IMR-90 (cell line): Measurements from ENCODE around the gene LYRM2. TPM values are rescaled to one million over a fixed set of nuclear protein-coding genes. Genes with fewer than 3 reads are reported as not detected.

Source experiments
- ATAC-seq: fragments of 200-7000 bp; cut with Tn5 transposase; 2 replicates; pipeline ENCODE4 v1.9.1; 2020; ENCODE audit warnings: low read depth, mild to moderate bottlenecking, moderate library complexity
- BruUV-seq: library from RNA; stranded (reverse); fragments of 400-500 nt; replicated peaks from 2 replicates; lab custom pipeline; 2021; lab: Mats Ljungman, UMichigan
- CTCF ChIA-PET: fragments of 300-600 bp; formaldehyde crosslinking; extraction: SDS; loops from one replicate; lab custom pipeline; 2021; ENCODE audit warnings: antibody characterized with exemption; lab: Yijun Ruan, JAX
- POLR2A ChIA-PET: fragments of 300-600 bp; sonication (Branson Sonifier 250); formaldehyde crosslinking; loops from one replicate; lab custom pipeline; 2022; ENCODE audit warnings: antibody characterized with exemption; ENCODE audit not compliant: unreplicated experiment; lab: Charles Lee
- DNase-seq: peaks from one replicate; pipeline ENCODE4 v3.0.0; 2013
- H2AFZ ChIP-seq: replicated peaks from 2 replicates; pipeline ENCODE3; 2013; ENCODE audit warnings: low read length, mild to moderate bottlenecking; ENCODE audit not compliant: poor library complexity
- H2AK5ac ChIP-seq: 2 replicates; pipeline ENCODE4 v1.6.1; 2013; ENCODE audit warnings: low read depth, low read length, inconsistent platforms
- H2AK9ac ChIP-seq: replicated peaks from 2 replicates; pipeline ENCODE3; 2013; ENCODE audit warnings: mild to moderate bottlenecking, low read depth, low read length, moderate library complexity; ENCODE audit not compliant: poor library complexity
- H2BK120ac ChIP-seq: 2 replicates; pipeline ENCODE4 v1.6.1; 2013; ENCODE audit warnings: low read depth, low read length, inconsistent platforms
- H2BK15ac ChIP-seq: 3 replicates; pipeline ENCODE4 v1.6.1; 2013; ENCODE audit warnings: low read depth, low read length, inconsistent platforms
- H2BK20ac ChIP-seq: 2 replicates; pipeline ENCODE4 v1.6.1; 2013; ENCODE audit warnings: low read depth, mild to moderate bottlenecking, inconsistent platforms, low read length, moderate library complexity
- H2BK5ac ChIP-seq: 2 replicates; pipeline ENCODE4 v1.6.1; 2013; ENCODE audit warnings: mild to moderate bottlenecking, low read depth, low read length, inconsistent platforms; ENCODE audit not compliant: poor library complexity, severe bottlenecking
- H3K14ac ChIP-seq: replicated peaks from 2 replicates; pipeline ENCODE4 v1.6.1; 2013; ENCODE audit warnings: low read depth, low read length, inconsistent platforms
- H3K18ac ChIP-seq: 2 replicates; pipeline ENCODE4 v1.6.1; 2013; ENCODE audit warnings: low read depth, low read length, control low read depth
- H3K23ac ChIP-seq: 2 replicates; pipeline ENCODE4 v1.6.1; 2013; ENCODE audit warnings: low read depth, low read length, inconsistent platforms
- H3K27ac ChIP-seq: 2 replicates; pipeline ENCODE4 v1.5.1; 2013; ENCODE audit warnings: mild to moderate bottlenecking, control low read depth, low read length; ENCODE audit not compliant: insufficient read depth
- H3K27me3 ChIP-seq: 2 replicates; pipeline ENCODE4 v1.6.1; 2013; ENCODE audit warnings: low read length; ENCODE audit not compliant: control insufficient read depth, insufficient read depth
- H3K36me3 ChIP-seq: 2 replicates; pipeline ENCODE4 v1.6.1; 2013; ENCODE audit warnings: low read length, mixed read lengths; ENCODE audit not compliant: control insufficient read depth, insufficient read depth
- H3K4ac ChIP-seq: 2 replicates; pipeline ENCODE4 v1.6.1; 2013; ENCODE audit warnings: low read depth, low read length, inconsistent platforms
- H3K4me1 ChIP-seq: 2 replicates; pipeline ENCODE4 v1.6.1; 2013; ENCODE audit warnings: low read length, mixed read lengths; ENCODE audit not compliant: control insufficient read depth, insufficient read depth
- H3K4me2 ChIP-seq: 2 replicates; pipeline ENCODE4 v1.6.1; 2013; ENCODE audit warnings: low read depth, mild to moderate bottlenecking, control low read depth, low read length, moderate library complexity
- H3K4me3 ChIP-seq: 2 replicates; pipeline ENCODE4 v1.5.1; 2013; ENCODE audit warnings: low read depth, mild to moderate bottlenecking, control low read depth, low read length, moderate library complexity; ENCODE audit not compliant: insufficient read depth
- H3K56ac ChIP-seq: 2 replicates; pipeline ENCODE4 v1.6.1; 2013; ENCODE audit warnings: low read length, inconsistent platforms; ENCODE audit not compliant: insufficient read depth; ENCODE audit errors: extremely low read depth
- H3K79me1 ChIP-seq, 2 experiments: 2 replicates each; pipeline ENCODE4 v1.6.1; 2013; ENCODE audit warnings: low read length in 2 of 2, inconsistent platforms in 1 of 2, low read depth in 1 of 2
- H3K9ac ChIP-seq: 2 replicates; pipeline ENCODE4 v1.6.1; 2013; ENCODE audit warnings: low read depth, low read length, control low read depth
- H3K9me1 ChIP-seq: 2 replicates; pipeline ENCODE4 v1.6.1; 2013; ENCODE audit warnings: low read length, inconsistent platforms; ENCODE audit not compliant: insufficient read depth
- H3K9me3 ChIP-seq: 2 replicates; pipeline ENCODE4 v1.6.1; 2013; ENCODE audit warnings: low read length; ENCODE audit not compliant: control insufficient read depth, insufficient read depth
- H4K20me1 ChIP-seq: 2 replicates; pipeline ENCODE4 v1.6.1; 2013; ENCODE audit warnings: low read length, inconsistent platforms; ENCODE audit not compliant: insufficient read depth
- H4K5ac ChIP-seq: 2 replicates; pipeline ENCODE4 v1.6.1; 2013; ENCODE audit warnings: mild to moderate bottlenecking, low read depth, low read length, control low read depth
- H4K8ac ChIP-seq, 2 experiments: 2 replicates each; pipeline ENCODE4 v1.6.1; 2013; ENCODE audit warnings: low read depth in 2 of 2, low read length in 2 of 2, control low read depth in 1 of 2, inconsistent platforms in 1 of 2
- H4K91ac ChIP-seq: 2 replicates; pipeline ENCODE4 v1.6.1; 2013; ENCODE audit warnings: low read depth, low read length, inconsistent platforms; ENCODE audit not compliant: insufficient read depth
- BHLHE40 ChIP-seq: fragments of 150-350 bp; IDR thresholded peaks from 2 replicates; pipeline ENCODE4 v1.6.1; 2016; ENCODE audit warnings: mild to moderate bottlenecking, low read depth, low read length
- CEBPB ChIP-seq: IDR thresholded peaks from 2 replicates; pipeline ENCODE4 v1.6.1; 2012; ENCODE audit warnings: low read depth, low read length, improper control_type of control experiment
- CHD1 ChIP-seq: IDR thresholded peaks from 2 replicates; pipeline ENCODE4 v1.6.1; 2012; ENCODE audit warnings: low read depth, low read length, improper control_type of control experiment
- MAZ ChIP-seq: IDR thresholded peaks from 2 replicates; pipeline ENCODE4 v1.6.1; 2012; ENCODE audit warnings: low read depth, mild to moderate bottlenecking, low read length, improper control_type of control experiment, moderate library complexity, borderline replicate concordance
- NFE2L2 ChIP-seq: fragments of 150-350 bp; IDR thresholded peaks from 2 replicates; pipeline ENCODE4 v1.6.1; 2016; ENCODE audit warnings: low read depth, mild to moderate bottlenecking, low read length
- POLR2A ChIP-seq: IDR thresholded peaks from 2 replicates; pipeline ENCODE4 v1.6.1; 2012; ENCODE audit warnings: mild to moderate bottlenecking, low read depth, low read length
- RAD21 ChIP-seq: IDR thresholded peaks from 2 replicates; pipeline ENCODE4 v1.6.1; 2012; ENCODE audit warnings: low read length, improper control_type of control experiment
- SMC3 ChIP-seq: fragments of 150-350 bp; IDR thresholded peaks from 2 replicates; pipeline ENCODE4 v1.6.1; 2016; ENCODE audit warnings: low read depth, mild to moderate bottlenecking, antibody characterized with exemption, low read length, moderate library complexity
- WGBS, 2 experiments: methylation state at CpG; one replicate each; pipeline versions ENCODE4 v1.1.5 to v1.1.7; 2013; ENCODE audit warnings: missing lambda C conversion rate in 2 of 2; ENCODE audit not compliant: insufficient read length in 1 of 2; ENCODE audit errors: extremely low coverage in 2 of 2; 5-methylcytosine and 5-hydroxymethylcytosine counted together
- dilution Hi-C: fragments of 300-500 bp; cut with HindIII; formaldehyde crosslinking; loops from one replicate; pipeline ENCODE4 v1.14.3; 2018; ENCODE audit warnings: low sequenced_read_pairs; ENCODE audit not compliant: unreplicated experiment
- in situ Hi-C: fragments of 300-500 bp; cut with MboI; formaldehyde crosslinking; loops from 3 replicates; pipeline ENCODE4 v1.14.3; 2019; ENCODE audit warnings: low sequenced_read_pairs, inconsistent platforms, mixed read lengths
- intact Hi-C: fragments of 100-400 bp; cut with micrococcal nuclease; formaldehyde crosslinking; loops from 2 replicates; pipeline ENCODE4 v1.10.0; 2022
- polyA plus RNA-seq, 3 experiments: library from polyadenylated mRNA; depleted of rRNA; stranded (reverse); fragments of >200 nt; gene quantifications; 2 replicates each; pipeline ENCODE4 v1.2.3, GENCODE V29; 2012; ENCODE audit warnings: low replicate concordance in 1 of 3
- total RNA-seq: library from RNA; depleted of rRNA; stranded (reverse); fragments of >200 nt; gene quantifications from 2 replicates; pipeline ENCODE4 v1.2.3, GENCODE V29; 2012
- TF ChIP-seq, protein P1 (sequence below): conservative IDR thresholded peaks from 2 replicates; pipeline ENCODE4 v1.5.1; 2012; ENCODE audit warnings: mild to moderate bottlenecking, low read depth, low read length, improper control_type of control experiment
- TF ChIP-seq, protein P2 (sequence below): fragments of 150-350 bp; IDR thresholded peaks from 2 replicates; pipeline ENCODE4 v1.6.1; 2016; ENCODE audit warnings: low read depth, mild to moderate bottlenecking, low read length, moderate library complexity, borderline replicate concordance
- TF ChIP-seq, protein P3 (sequence below): fragments of 150-350 bp; IDR thresholded peaks from 2 replicates; pipeline ENCODE4 v1.6.1; 2017; ENCODE audit warnings: mild to moderate bottlenecking, antibody characterized with exemption, low read length, low read depth

Gene LYRM2
- total and polyA plus RNA-seq, 2 of the 4 experiments (the other 2 are of a cell fraction), result 14.0 to 24.0 TPM

DNA sequence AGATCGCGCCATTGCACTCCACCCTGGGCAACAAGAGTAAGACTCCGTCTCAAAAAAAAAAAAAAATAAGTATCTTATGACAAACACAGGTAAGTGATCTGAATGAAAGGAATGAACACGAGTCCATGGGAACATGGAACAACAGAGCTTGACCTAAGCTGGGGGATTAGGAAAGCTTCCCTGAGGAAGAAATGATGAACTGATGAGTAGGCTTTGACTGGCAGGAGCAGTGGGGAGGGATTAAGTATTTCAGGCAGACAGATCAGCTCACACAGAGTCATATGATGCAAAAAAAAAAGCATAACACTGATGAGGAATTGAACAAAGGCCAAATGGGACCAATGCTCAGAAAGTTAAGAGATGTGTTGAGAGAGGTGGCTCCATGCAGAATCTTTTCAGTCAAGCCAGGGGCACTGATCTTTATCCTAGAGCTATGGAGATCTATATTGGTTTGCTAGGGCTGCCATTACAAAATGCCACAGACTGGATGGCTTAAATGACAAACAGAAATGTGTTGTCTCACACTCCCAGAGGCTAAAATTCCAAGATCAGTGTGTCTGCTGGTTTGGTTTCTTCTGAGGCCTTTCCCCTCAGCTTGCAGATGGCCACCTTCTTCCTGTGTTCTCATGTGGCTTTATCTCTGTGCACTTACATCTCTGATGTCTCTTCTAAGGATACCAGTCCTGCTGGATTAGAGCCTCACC lies 120.0 kb downstream of the LYRM2 start:
- Histone ChIP-seq H3K27ac (no peak overlapping the region), H3K36me3 (no peaks in the 10 kb centered on the region), H3K27me3 (no peaks in the 10 kb centered on the region), H3K9me3 (no peaks in the 10 kb centered on the region), H3K4me3 (no peak overlapping the region), H3K14ac (no peak overlapping the region), H3K18ac (no peak overlapping the region), H2BK120ac (no peak overlapping the region), H2BK15ac (no peak overlapping the region), H3K56ac (no peak overlapping the region), H4K5ac (no peak overlapping the region), H2BK20ac (no peak overlapping the region), H3K9ac (no peak overlapping the region), H2AK9ac (no peak overlapping the region), H4K8ac (no peak overlapping the region), H3K79me1 (no peaks in the 10 kb centered on the region), H4K20me1 (no peaks in the 10 kb centered on the region), H2AFZ (no peak overlapping the region), H3K9me1 (no peaks in the 10 kb centered on the region), H3K4me1 (no peaks in the 10 kb centered on the region), H2BK5ac (no peak overlapping the region), H3K23ac (no peak overlapping the region), H2AK5ac (no peak overlapping the region), H4K91ac (no peak overlapping the region), H3K4me2 (no peak overlapping the region), H3K4ac (no peak overlapping the region)
- ATAC-seq, result no peak
- dilution Hi-C loops, result no loop called here
- intact Hi-C loops, result no loop called here
- TF ChIP-seq, protein P1, sequence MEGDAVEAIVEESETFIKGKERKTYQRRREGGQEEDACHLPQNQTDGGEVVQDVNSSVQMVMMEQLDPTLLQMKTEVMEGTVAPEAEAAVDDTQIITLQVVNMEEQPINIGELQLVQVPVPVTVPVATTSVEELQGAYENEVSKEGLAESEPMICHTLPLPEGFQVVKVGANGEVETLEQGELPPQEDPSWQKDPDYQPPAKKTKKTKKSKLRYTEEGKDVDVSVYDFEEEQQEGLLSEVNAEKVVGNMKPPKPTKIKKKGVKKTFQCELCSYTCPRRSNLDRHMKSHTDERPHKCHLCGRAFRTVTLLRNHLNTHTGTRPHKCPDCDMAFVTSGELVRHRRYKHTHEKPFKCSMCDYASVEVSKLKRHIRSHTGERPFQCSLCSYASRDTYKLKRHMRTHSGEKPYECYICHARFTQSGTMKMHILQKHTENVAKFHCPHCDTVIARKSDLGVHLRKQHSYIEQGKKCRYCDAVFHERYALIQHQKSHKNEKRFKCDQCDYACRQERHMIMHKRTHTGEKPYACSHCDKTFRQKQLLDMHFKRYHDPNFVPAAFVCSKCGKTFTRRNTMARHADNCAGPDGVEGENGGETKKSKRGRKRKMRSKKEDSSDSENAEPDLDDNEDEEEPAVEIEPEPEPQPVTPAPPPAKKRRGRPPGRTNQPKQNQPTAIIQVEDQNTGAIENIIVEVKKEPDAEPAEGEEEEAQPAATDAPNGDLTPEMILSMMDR, result no peak
- TF ChIP-seq, protein P2, sequence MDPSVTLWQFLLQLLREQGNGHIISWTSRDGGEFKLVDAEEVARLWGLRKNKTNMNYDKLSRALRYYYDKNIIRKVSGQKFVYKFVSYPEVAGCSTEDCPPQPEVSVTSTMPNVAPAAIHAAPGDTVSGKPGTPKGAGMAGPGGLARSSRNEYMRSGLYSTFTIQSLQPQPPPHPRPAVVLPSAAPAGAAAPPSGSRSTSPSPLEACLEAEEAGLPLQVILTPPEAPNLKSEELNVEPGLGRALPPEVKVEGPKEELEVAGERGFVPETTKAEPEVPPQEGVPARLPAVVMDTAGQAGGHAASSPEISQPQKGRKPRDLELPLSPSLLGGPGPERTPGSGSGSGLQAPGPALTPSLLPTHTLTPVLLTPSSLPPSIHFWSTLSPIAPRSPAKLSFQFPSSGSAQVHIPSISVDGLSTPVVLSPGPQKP, result no peak
- no peak for TF ChIP-seq CHD1
- no peak for TF ChIP-seq BHLHE40
- no peak for TF ChIP-seq RAD21
- TF ChIP-seq SMC3, result no peak
- TF ChIP-seq CEBPB, result no peak
- no peak for TF ChIP-seq POLR2A
- no peak for TF ChIP-seq NFE2L2
- TF ChIP-seq MAZ, result no peak
- TF ChIP-seq, protein P3, sequence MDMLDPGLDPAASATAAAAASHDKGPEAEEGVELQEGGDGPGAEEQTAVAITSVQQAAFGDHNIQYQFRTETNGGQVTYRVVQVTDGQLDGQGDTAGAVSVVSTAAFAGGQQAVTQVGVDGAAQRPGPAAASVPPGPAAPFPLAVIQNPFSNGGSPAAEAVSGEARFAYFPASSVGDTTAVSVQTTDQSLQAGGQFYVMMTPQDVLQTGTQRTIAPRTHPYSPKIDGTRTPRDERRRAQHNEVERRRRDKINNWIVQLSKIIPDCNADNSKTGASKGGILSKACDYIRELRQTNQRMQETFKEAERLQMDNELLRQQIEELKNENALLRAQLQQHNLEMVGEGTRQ, result no peak
- no CpG with 5 or more reads among the region's 4 CpGs for WGBS, 2 experiments
- no TSS peak for BruUV-seq
- POLR2A ChIA-PET, result no interaction called here
- in situ Hi-C loops, result no loop called here
- CTCF ChIA-PET, result interaction anchor here (0.6 kb wide), 1 partner anchor 57 kb away, joined by 4 read pairs; no protein-coding TSS in a partner anchor
- DNase-seq, result no peak
